Mesendoderm (in vitro differentiated cells): ENCODE data around the gene SMCO3.

ENCODE experiments used
- DNase-seq: peaks from one replicate; pipeline ENCODE4 v3.0.0; 2013
- H2AK5ac ChIP-seq: 2 replicates; pipeline ENCODE4 v1.6.1; 2013; ENCODE audit warnings: low read length, inconsistent platforms
- H2BK120ac ChIP-seq: 2 replicates; pipeline ENCODE4 v1.6.1; 2013; ENCODE audit warnings: low read depth, mild to moderate bottlenecking, low read length, moderate library complexity, mixed read lengths
- H2BK15ac ChIP-seq: replicated peaks from 2 replicates; pipeline ENCODE4 v1.6.1; 2013; ENCODE audit warnings: low read depth, mild to moderate bottlenecking, moderate library complexity
- H2BK5ac ChIP-seq: 2 replicates; pipeline ENCODE4 v1.6.1; 2013; ENCODE audit warnings: low read length, inconsistent platforms
- H3K18ac ChIP-seq: 2 replicates; pipeline ENCODE4 v1.6.1; 2013; ENCODE audit warnings: mild to moderate bottlenecking, low read length, mixed read lengths
- H3K23ac ChIP-seq: one replicate; pipeline ENCODE4 v1.6.1; 2013; ENCODE audit warnings: low read length
- H3K27ac ChIP-seq: 2 replicates; pipeline ENCODE4 v1.5.1; 2013; ENCODE audit warnings: low read depth, mild to moderate bottlenecking, inconsistent platforms, low read length, moderate library complexity
- H3K27me3 ChIP-seq: 2 replicates; pipeline ENCODE4 v1.6.1; 2013; ENCODE audit warnings: low read length, control low read depth, mild to moderate bottlenecking, inconsistent platforms; ENCODE audit not compliant: insufficient read depth, poor library complexity
- H3K36me3 ChIP-seq: 2 replicates; pipeline ENCODE4 v1.6.1; 2013; ENCODE audit warnings: low read length, inconsistent platforms; ENCODE audit not compliant: control insufficient read depth, insufficient read depth
- H3K4ac ChIP-seq: one replicate; pipeline ENCODE4 v1.6.1; 2013; ENCODE audit warnings: low read depth, mild to moderate bottlenecking, low read length, moderate library complexity
- H3K4me1 ChIP-seq: 2 replicates; pipeline ENCODE4 v1.6.1; 2013; ENCODE audit warnings: low read depth, low read length, inconsistent platforms; ENCODE audit not compliant: control insufficient read depth
- H3K4me2 ChIP-seq: 2 replicates; pipeline ENCODE4 v1.6.1; 2013; ENCODE audit warnings: low read length
- H3K4me3 ChIP-seq: 2 replicates; pipeline ENCODE4 v1.5.1; 2013; ENCODE audit warnings: mild to moderate bottlenecking, low read length
- H3K56ac ChIP-seq: one replicate; pipeline ENCODE4 v1.6.1; 2013; ENCODE audit warnings: low read length
- H3K79me1 ChIP-seq: 2 replicates; pipeline ENCODE4 v1.6.1; 2013; ENCODE audit warnings: low read length, inconsistent platforms
- H3K79me2 ChIP-seq: 2 replicates; pipeline ENCODE4 v1.6.1; 2013; ENCODE audit warnings: mild to moderate bottlenecking, low read length; ENCODE audit not compliant: control insufficient read depth, insufficient read depth
- H3K9ac ChIP-seq: 2 replicates; pipeline ENCODE4 v1.6.1; 2013; ENCODE audit warnings: low read length, inconsistent platforms
- H4K5ac ChIP-seq: one replicate; pipeline ENCODE4 v1.6.1; 2013; ENCODE audit warnings: low read length
- H4K8ac ChIP-seq: one replicate; pipeline ENCODE4 v1.6.1; 2013; ENCODE audit warnings: low read depth, mild to moderate bottlenecking, control low read depth, low read length, moderate library complexity
- WGBS: extraction: QIAGEN DNeasy Blood & Tissue Kit; methylation state at CpG from one replicate; pipeline ENCODE4 v1.1.7; 2013; ENCODE audit warnings: low lambda C conversion rate, missing lambda C conversion rate; ENCODE audit not compliant: insufficient coverage; ENCODE audit errors: extremely low coverage; 5-methylcytosine and 5-hydroxymethylcytosine counted together

Gene SMCO3

DNA sequence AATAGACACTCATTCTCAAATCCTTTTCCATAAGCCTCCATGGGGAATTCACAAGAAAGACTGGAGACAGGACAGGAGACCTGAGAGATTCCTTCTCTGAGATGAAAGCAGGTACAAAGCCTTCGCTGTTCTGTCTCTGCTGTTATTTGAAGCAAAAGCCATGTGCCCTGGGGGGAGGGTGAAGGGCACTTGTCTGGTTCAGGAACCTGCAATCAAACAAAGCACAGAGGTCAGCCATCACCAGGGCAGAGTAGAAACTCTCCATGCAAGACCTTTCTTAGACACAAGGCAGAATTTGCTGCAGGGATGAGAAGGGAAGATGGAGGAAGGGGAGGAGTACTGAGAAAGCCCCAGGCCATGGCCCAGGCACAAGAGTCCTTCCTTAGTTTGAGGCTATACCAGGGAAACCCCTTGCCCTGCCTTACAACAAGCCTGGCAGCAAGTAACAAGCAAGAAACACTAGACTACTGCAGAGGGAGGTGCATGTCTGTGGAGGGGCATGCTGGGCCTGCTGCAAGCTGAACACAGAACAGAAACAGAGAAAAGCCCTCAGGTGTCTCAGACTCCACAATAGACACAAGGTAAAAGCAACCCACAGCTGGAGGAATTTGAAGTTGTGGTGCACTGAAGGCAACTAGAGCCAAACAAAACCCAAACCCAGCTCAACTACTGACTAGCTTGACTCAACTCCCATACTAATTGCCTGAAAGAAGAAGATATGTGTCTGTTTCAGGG is 37.1 kb upstream of the SMCO3 start:
- Histone ChIP-seq H3K79me1 (no peaks in the 10 kb centered on the region), H4K8ac (no peak overlapping the region), H2AK5ac (no peak overlapping the region), H2BK120ac (no peak overlapping the region), H3K9ac (no peak overlapping the region), H4K5ac (no peak overlapping the region), H3K4me1 (no peaks in the 10 kb centered on the region), H3K27me3 (no peaks in the 10 kb centered on the region), H3K4me3 (no peak overlapping the region), H3K79me2 (no peaks in the 10 kb centered on the region), H3K27ac (no peak overlapping the region), H3K18ac (no peak overlapping the region), H3K23ac (no peak overlapping the region), H3K4me2 (no peak overlapping the region), H3K4ac (no peak overlapping the region), H2BK15ac (no peak overlapping the region), H3K56ac (no peak overlapping the region), H2BK5ac (no peak overlapping the region), H3K36me3 (no peaks in the 10 kb centered on the region)
- DNase-seq, result no peak
- no CpG with 5 or more reads among the region's 1 CpG for WGBS

DNA sequence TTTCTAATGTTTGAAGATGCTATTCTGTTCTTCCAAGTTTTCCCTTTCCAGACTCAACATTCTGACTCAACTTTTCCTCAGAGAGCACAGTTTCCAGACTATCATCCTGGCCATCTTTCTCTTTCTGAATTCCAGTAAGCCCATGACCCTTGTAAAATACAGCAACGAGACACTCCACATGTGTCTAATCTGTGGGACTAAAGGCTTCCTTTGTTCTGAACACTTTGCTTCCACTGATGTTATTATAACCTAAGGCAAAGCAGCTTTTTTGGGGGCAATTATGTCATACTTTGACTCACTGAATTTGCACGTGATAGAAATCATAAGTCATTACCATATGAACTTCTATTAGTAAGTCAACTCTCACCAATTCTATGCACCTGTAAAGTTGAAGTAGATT is 35.7 kb upstream of the SMCO3 start:
- whole genome bisulfite sequencing, result no CpG with 5 or more reads among the region's 2 CpGs
- no peak overlapping the region for H3K27ac ChIP-seq
- no peak overlapping the region for H2AK5ac ChIP-seq
- H3K27me3 ChIP-seq, result no peaks in the 10 kb centered on the region
- no peak overlapping the region for H3K56ac ChIP-seq
- H3K9ac ChIP-seq, result no peak overlapping the region
- H3K18ac ChIP-seq, result no peak overlapping the region
- H3K4me2 ChIP-seq, result no peak overlapping the region
- H3K4me3 ChIP-seq, result no peak overlapping the region
- no peak for DNase-seq
- H3K79me2 ChIP-seq, result no peaks in the 10 kb centered on the region
- no peak overlapping the region for H3K4ac ChIP-seq
- H4K5ac ChIP-seq, result no peak overlapping the region
- H2BK120ac ChIP-seq, result no peak overlapping the region
- H2BK5ac ChIP-seq, result no peak overlapping the region
- no peaks in the 10 kb centered on the region for H3K79me1 ChIP-seq
- no peak overlapping the region for H2BK15ac ChIP-seq
- H3K36me3 ChIP-seq, result no peaks in the 10 kb centered on the region
- no peak overlapping the region for H4K8ac ChIP-seq
- no peak overlapping the region for H3K23ac ChIP-seq
- no peaks in the 10 kb centered on the region for H3K4me1 ChIP-seq

DNA sequence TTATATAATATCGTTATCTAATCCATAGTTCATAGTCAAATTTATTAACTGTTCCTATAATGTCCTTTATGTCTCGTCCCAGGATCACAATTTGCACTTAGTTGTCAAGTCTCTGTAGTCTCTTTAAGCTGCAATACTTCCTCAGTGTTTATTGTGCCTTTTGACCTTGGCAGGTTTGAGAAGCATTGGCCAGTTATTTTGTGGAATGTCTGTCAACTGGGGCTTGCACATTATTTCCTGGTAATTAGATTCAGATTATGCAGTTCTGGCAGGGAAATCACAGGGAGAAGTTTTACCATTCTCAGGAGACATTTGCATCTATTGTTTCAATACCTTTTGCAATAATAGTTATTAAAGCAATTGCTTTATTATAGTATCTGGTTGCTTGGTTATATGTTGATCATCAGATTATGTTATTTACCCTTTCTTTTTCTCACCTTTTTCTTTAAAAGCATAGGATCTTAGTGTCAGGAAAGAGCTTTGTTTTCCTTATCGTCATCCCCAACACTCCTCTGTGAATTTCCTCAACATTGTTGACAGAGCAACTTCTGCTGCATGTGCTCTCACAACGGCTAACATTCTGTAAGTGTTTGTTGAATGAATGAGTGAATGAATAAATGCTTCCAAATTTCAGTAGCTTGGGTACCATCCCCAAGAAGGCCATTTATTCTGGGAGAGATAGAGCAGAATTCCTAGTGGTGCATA is 33.0 kb upstream of the SMCO3 start:
- H3K36me3 ChIP-seq, result no peaks in the 10 kb centered on the region
- 100% methylated on average over 1 of the region's 4 CpGs for WGBS
- H3K79me1 ChIP-seq, result no peaks in the 10 kb centered on the region
- no peak overlapping the region for H3K56ac ChIP-seq
- no peak overlapping the region for H2BK5ac ChIP-seq
- no peaks in the 10 kb centered on the region for H3K4me1 ChIP-seq
- no peaks in the 10 kb centered on the region for H3K79me2 ChIP-seq
- no peaks in the 10 kb centered on the region for H3K27me3 ChIP-seq
- H3K4me2 ChIP-seq, result no peak overlapping the region
- H2AK5ac ChIP-seq, result no peak overlapping the region
- no peak overlapping the region for H4K8ac ChIP-seq
- no peak overlapping the region for H3K18ac ChIP-seq
- no peak for DNase-seq
- H4K5ac ChIP-seq, result no peak overlapping the region
- H3K27ac ChIP-seq, result no peak overlapping the region
- H2BK15ac ChIP-seq, result no peak overlapping the region
- H3K4ac ChIP-seq, result no peak overlapping the region
- no peak overlapping the region for H3K9ac ChIP-seq
- H3K4me3 ChIP-seq, result no peak overlapping the region
- H2BK120ac ChIP-seq, result no peak overlapping the region
- no peak overlapping the region for H3K23ac ChIP-seq

DNA sequence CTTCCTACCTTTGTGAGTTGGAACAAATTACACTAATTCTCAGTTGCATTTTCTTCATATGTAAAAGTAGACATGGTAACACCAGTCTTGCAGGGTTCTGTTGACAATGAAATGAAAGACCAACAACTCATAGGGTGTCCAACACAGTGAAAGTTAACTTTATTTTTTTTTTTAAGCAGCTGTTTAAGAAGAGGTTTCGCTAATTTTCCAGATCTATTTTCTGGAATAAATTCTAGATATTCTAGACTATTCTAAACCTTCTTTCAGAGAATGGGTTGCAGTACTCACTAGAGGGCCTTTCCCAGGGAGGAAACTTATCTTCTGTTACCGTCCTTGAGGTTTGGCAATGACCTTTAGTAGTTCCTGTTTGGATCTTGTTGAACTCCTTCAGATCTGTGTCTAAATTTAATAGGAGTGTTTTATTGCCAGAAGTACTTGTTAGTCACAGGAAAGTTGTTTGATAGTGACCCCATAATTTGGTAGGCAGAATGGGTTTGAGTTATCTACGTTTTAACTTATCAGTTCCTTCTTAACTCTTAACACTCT is 32.1 kb upstream of the SMCO3 start:
- no peak overlapping the region for H2AK5ac ChIP-seq
- no peak overlapping the region for H2BK120ac ChIP-seq
- H4K8ac ChIP-seq, result no peak overlapping the region
- no peak overlapping the region for H4K5ac ChIP-seq
- no peak overlapping the region for H3K56ac ChIP-seq
- no CpG with 5 or more reads among the region's 3 CpGs for WGBS
- no peaks in the 10 kb centered on the region for H3K79me1 ChIP-seq
- H3K23ac ChIP-seq, result no peak overlapping the region
- no peak overlapping the region for H3K4ac ChIP-seq
- no peaks in the 10 kb centered on the region for H3K4me1 ChIP-seq
- no peak overlapping the region for H2BK15ac ChIP-seq
- H3K9ac ChIP-seq, result no peak overlapping the region
- H3K4me3 ChIP-seq, result no peak overlapping the region
- H3K36me3 ChIP-seq, result no peaks in the 10 kb centered on the region
- no peak overlapping the region for H3K4me2 ChIP-seq
- H3K27me3 ChIP-seq, result no peaks in the 10 kb centered on the region
- no peak for DNase-seq
- H3K27ac ChIP-seq, result no peak overlapping the region
- H3K18ac ChIP-seq, result no peak overlapping the region
- H2BK5ac ChIP-seq, result no peak overlapping the region
- no peaks in the 10 kb centered on the region for H3K79me2 ChIP-seq

DNA sequence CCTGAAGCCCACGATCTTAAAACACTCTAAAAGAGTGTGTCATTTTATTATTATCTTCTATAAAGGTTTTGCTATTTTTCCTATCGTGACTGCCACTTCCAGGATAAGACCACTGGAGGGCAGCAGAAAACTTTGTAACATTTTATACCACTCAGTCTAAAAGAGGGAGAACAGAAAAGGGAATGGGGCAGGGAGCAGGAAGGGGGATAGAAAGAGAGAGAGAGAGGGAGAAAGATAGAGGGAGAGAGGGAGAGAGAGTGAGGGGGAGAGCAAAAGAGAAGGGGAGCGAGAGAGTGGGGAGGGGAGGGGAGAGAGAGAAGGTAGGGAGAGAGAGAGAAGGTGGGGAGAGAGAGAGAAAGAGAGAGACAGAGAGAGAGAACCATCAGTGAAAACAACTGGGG is 31.4 kb upstream of the SMCO3 start:
- peak overlapping the region; percentile 21 for H2BK120ac ChIP-seq
- H3K4me2 ChIP-seq, result no peak overlapping the region
- no CpG with 5 or more reads among the region's 3 CpGs for WGBS
- H2BK5ac ChIP-seq, result no peak overlapping the region
- DNase-seq, result peak; percentile 76
- H3K79me1 ChIP-seq, result no peaks in the 10 kb centered on the region
- no peak overlapping the region for H2BK15ac ChIP-seq
- no peaks in the 10 kb centered on the region for H3K79me2 ChIP-seq
- H2AK5ac ChIP-seq, result no peak overlapping the region
- H3K4ac ChIP-seq, result no peak overlapping the region
- H3K36me3 ChIP-seq, result no peaks in the 10 kb centered on the region
- H3K4me3 ChIP-seq, result no peak overlapping the region
- H3K18ac ChIP-seq, result no peak overlapping the region
- H3K27me3 ChIP-seq, result no peaks in the 10 kb centered on the region
- no peak overlapping the region for H3K27ac ChIP-seq
- no peak overlapping the region for H3K56ac ChIP-seq
- no peak overlapping the region for H4K8ac ChIP-seq
- H3K23ac ChIP-seq, result no peak overlapping the region
- no peak overlapping the region for H3K9ac ChIP-seq
- H3K4me1 ChIP-seq, result no peaks in the 10 kb centered on the region
- no peak overlapping the region for H4K5ac ChIP-seq
